Measurements from ENCODE around the gene MRTFB.

GRCh38 chr16:14181371-14182050 lies 110.4 kb downstream of the MRTFB start:
- no peak for TF ChIP-seq CTCF (IDR thresholded peaks at IDR 0.05)
- TF ChIP-seq POLR2A (IDR thresholded peaks at IDR 0.05): no peak
